NOMO-1 treated with DMSO at 0.1 percent for 48 hours (cell line): ENCODE results near the gene RTCA.
"Not testable (repeated sequence)": the region's sequence is repeated elsewhere in the genome, so short reads cannot be mapped to it uniquely, and the experiment has no call there.

Source experiments
- DNase-seq: peaks from one replicate; lab custom pipeline; 2025; ENCODE audit not compliant: unreplicated experiment; lab: John Stamatoyannopoulos, UW

RTCA gene

GRCh38 chr1:100306735-100307313 lies 40.8 kb downstream of the RTCA start:
- peak; percentile 4 for DNase-seq

- DNase-seq, result peak; percentile 53
Measured at GRCh38 chr1:100308777-100309176, 42.8 kb downstream of the RTCA start.

- DNase-seq, result no peak
Measured at GRCh38 chr1:100309863-100310262, 43.8 kb downstream of the RTCA start.

GRCh38 chr1:100313382-100313781 lies 47.4 kb downstream of the RTCA start:
- DNase-seq, result no peak

GRCh38 chr1:100316622-100317021 lies 50.6 kb downstream of the RTCA start:
- DNase-seq, result no peak

GRCh38 chr1:100320311-100321099 lies 54.5 kb downstream of the RTCA start:
- no peak for DNase-seq

- no peak for DNase-seq
Measured at GRCh38 chr1:100321100-100321493, 55.1 kb downstream of the RTCA start.

GRCh38 chr1:100321506-100321905 lies 55.5 kb downstream of the RTCA start:
- no peak for DNase-seq

- no peak for DNase-seq
Measured at GRCh38 chr1:100322436-100323211, 56.6 kb downstream of the RTCA start.

GRCh38 chr1:100323419-100324106 lies 57.5 kb downstream of the RTCA start:
- no peak for DNase-seq

- no peak for DNase-seq
Measured at GRCh38 chr1:100325415-100326324, 59.7 kb downstream of the RTCA start.

GRCh38 chr1:100326325-100326670 lies 60.3 kb downstream of the RTCA start:
- not testable (repeated sequence) for DNase-seq

- peak; percentile 58 for DNase-seq
Measured at GRCh38 chr1:100328133-100328532, 62.1 kb downstream of the RTCA start.

GRCh38 chr1:100331146-100331545 lies 65.1 kb downstream of the RTCA start:
- peak; percentile 3 for DNase-seq

- DNase-seq, result no peak
Measured at GRCh38 chr1:100332331-100332730, 66.3 kb downstream of the RTCA start.

- DNase-seq, result no peak
Measured at GRCh38 chr1:100335436-100335835, 69.4 kb downstream of the RTCA start.

GRCh38 chr1:100337878-100338277 lies 71.9 kb downstream of the RTCA start:
- not testable (repeated sequence) for DNase-seq

GRCh38 chr1:100339735-100340134 lies 73.7 kb downstream of the RTCA start:
- not testable (repeated sequence) for DNase-seq

- DNase-seq, result no peak
Measured at GRCh38 chr1:100340494-100340893, 74.5 kb downstream of the RTCA start.

- no peak for DNase-seq
Measured at GRCh38 chr1:100342348-100342747, 76.3 kb downstream of the RTCA start.
